Stomach (tissue), 9 donors: ENCODE results near the gene ARF1. TPM values are rescaled to one million over a fixed set of nuclear protein-coding genes. Genes with fewer than 3 reads are reported as not detected.

Experiments used
- DNase-seq, 2 donors: peaks; one replicate each; pipeline versions ENCODE4 v3.0.0 to v3.0.0-alpha.2; 2013 to 2019
- H3K27ac ChIP-seq, 5 donors: fragments of 200-600 bp in 4 of 5; sonication (generic) in 4 of 5; one replicate each; pipeline ENCODE4 v1.5.1; 2013 to 2019; ENCODE audit warnings: mild to moderate bottlenecking in 1 of 5, moderate library complexity in 1 of 5
- H3K27me3 ChIP-seq, 3 donors: fragments of 200-600 bp; sonication (generic); one replicate each; pipeline ENCODE4 v1.5.1; 2017 to 2019; ENCODE audit warnings: mixed run types in 1 of 3
- H3K36me3 ChIP-seq, 4 donors: fragments of 200-600 bp; sonication (generic); 1 replicate in 3 of 4; 2 replicates in 1 of 4; pipeline ENCODE4 v1.5.1; 2016 to 2019
- H3K4me1 ChIP-seq, 4 donors: fragments of 200-600 bp; sonication (generic); one replicate each; pipeline ENCODE4 v1.5.1; 2016 to 2019
- H3K4me3 ChIP-seq, 4 donors: fragments of 200-600 bp; sonication (generic) in 3 of 4; one replicate each; pipeline ENCODE4 v1.5.1; 2016 to 2019; ENCODE audit warnings: mild to moderate bottlenecking in 1 of 4
- H3K9me3 ChIP-seq, 4 donors: fragments of 200-600 bp; sonication (generic); one replicate each; pipeline ENCODE4 v1.5.1; 2016 to 2019
- CTCF ChIP-seq, 7 experiments: fragments of 450-650 bp in 4 of 7; fragments of 200-600 bp in 3 of 7; sonication (generic) in 3 of 7; IDR thresholded peaks; one replicate each; pipeline ENCODE4 v1.5.1; 2016 to 2019; ENCODE audit warnings: antibody characterized with exemption in 7 of 7, control low read depth in 2 of 7, mild to moderate bottlenecking in 1 of 7
- EP300 ChIP-seq: sonication (generic); formaldehyde crosslinking; IDR thresholded peaks from one replicate; pipeline ENCODE4 v1.6.1; 2017; ENCODE audit warnings: antibody characterized with exemption
- POLR2A ChIP-seq, 4 donors: fragments of 450-650 bp; IDR thresholded peaks; one replicate each; pipeline ENCODE4 v1.6.1; 2016; ENCODE audit warnings: antibody characterized with exemption in 4 of 4, control low read depth in 2 of 4, mild to moderate bottlenecking in 1 of 4, moderate library complexity in 1 of 4
- POLR2AphosphoS5 ChIP-seq, 3 donors: sonication (generic); formaldehyde crosslinking; IDR thresholded peaks; one replicate each; pipeline ENCODE4 v1.6.1; 2016; ENCODE audit warnings: antibody characterized with exemption in 3 of 3
- WGBS, 5 donors: extraction: QIAGEN DNeasy Blood & Tissue Kit in 3 of 5; methylation state at CpG; one replicate each; pipeline versions ENCODE4 v1.1.5 to v1.1.7; 2013 to 2018; 5-methylcytosine and 5-hydroxymethylcytosine counted together
- intact Hi-C: fragments of 100-400 bp; cut with DNase I; formaldehyde crosslinking; loops from one replicate; pipeline ENCODE4 v1.15.1; 2023; ENCODE audit warnings: low total_unique reads
- polyA plus RNA-seq, 3 donors: library from polyadenylated mRNA; stranded (reverse); fragments of 200-250 nt; gene quantifications; one replicate each; pipeline ENCODE4 v1.2.3, GENCODE V29; 2013
- total RNA-seq, 5 donors: library from RNA; depleted of rRNA; stranded (reverse); fragments of >200 nt; gene quantifications; one replicate each; pipeline versions ENCODE4 v1.1.0 to v1.2.3, GENCODE V29; 2014 to 2016
- donor health status: healthy with polysubstance abuse.
- donor health status: Bipolar disorder and iron deficiency.
- donor health status: healthy.

Gene ARF1
- total and polyA plus RNA-seq, 8 donors = 111 to 310 (median 200) TPM

DNA sequence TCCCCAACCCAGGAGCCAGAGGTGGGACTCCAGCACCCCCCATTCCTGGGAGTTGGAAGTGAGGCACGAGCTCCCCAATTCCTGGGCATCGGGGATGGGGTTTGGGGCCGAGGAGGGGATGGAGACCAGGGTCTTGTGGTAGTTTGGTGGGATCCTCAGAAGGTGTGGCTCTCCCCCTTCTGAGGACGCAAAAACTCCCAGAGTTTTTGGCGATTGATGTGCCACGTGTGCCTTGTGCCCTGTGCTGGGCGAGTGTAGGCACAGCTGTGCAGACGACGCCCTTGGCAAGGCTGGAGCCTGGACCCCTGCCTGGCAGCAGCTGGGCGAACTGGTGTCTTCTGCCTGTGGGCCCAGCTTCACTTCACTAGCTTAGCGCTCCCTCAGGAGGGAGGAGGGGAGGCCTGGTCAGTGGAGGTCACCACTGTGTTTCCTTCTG lies 60.2 kb downstream of the ARF1 start:
- no peak for TF ChIP-seq POLR2A (IDR thresholded peaks at IDR 0.05)
- TF ChIP-seq EP300 = no peak
- TF ChIP-seq POLR2AphosphoS5 (IDR thresholded peaks at IDR 0.05) = no peak
- no peak for TF ChIP-seq CTCF (IDR thresholded peaks at IDR 0.05)
- Histone ChIP-seq H3K9me3 (no peaks in the 10 kb centered on the region), H3K27me3 (no peaks in the 10 kb centered on the region), H3K4me1 (peaks cover 38 to 74% (median 56%) of the 10 kb centered on the region in 4 donors), H3K27ac (peak overlapping the region in 3 of 5 donors; percentile 97 to 99 (median 99)), H3K4me3 (peak overlapping the region in 1 of 4 donors; percentile 97), H3K36me3 (peaks cover 17 to 30% (median 28%) of the 10 kb centered on the region in 4 donors)
- intact Hi-C loops = loop anchor here (10.0 kb wide), 1 partner anchor 48 kb away; no protein-coding TSS in a partner anchor
- DNase-seq = peak in 1 of 2 donors; percentile 24
- WGBS, 5 donors = 59 to 86% (median 68%) methylated on average over 4 to 11 of the region's 11 CpGs

- 79 to 86% (median 85%) methylated on average over 11 to 12 of the region's 12 CpGs for WGBS, 5 donors
- H3K4me1 ChIP-seq = peaks cover 43 to 83% (median 64%) of the 10 kb centered on the region in 4 donors
- intact Hi-C loops = loop anchor here (10.0 kb wide), 1 partner anchor 49 kb away; no protein-coding TSS in a partner anchor
- H3K27ac ChIP-seq = no peak overlapping the region
- no peaks in the 10 kb centered on the region for H3K27me3 ChIP-seq
- peaks cover 24 to 39% (median 37%) of the 10 kb centered on the region in 4 donors for H3K36me3 ChIP-seq
- H3K4me3 ChIP-seq = no peak overlapping the region
- no peaks in the 10 kb centered on the region for H3K9me3 ChIP-seq
- TF ChIP-seq POLR2AphosphoS5 (IDR thresholded peaks at IDR 0.05) (no peak), CTCF (IDR thresholded peaks at IDR 0.05) (no peak), POLR2A (IDR thresholded peaks at IDR 0.05) (no peak), EP300 (no peak)
- no peak for DNase-seq
These were observed 61.1 kb downstream of the ARF1 start for GRCh38 chr1:228143480-228144192.

- no peaks in the 10 kb centered on the region for H3K9me3 ChIP-seq
- H3K36me3 ChIP-seq = peaks cover 29 to 47% (median 44%) of the 10 kb centered on the region in 4 donors
- no peak overlapping the region for H3K27ac ChIP-seq
- 70 to 83% (median 76%) methylated on average over 9 to 16 of the region's 16 CpGs for WGBS, 5 donors
- peaks cover 51 to 87% (median 68%) of the 10 kb centered on the region in 4 donors for H3K4me1 ChIP-seq
- intact Hi-C loops = loop anchor here (10.0 kb wide), 1 partner anchor 50 kb away; no protein-coding TSS in a partner anchor
- DNase-seq = peak; percentile 24 to 47
- H3K4me3 ChIP-seq = no peak overlapping the region
- TF ChIP-seq CTCF (IDR thresholded peaks at IDR 0.05) (no peak), EP300 (no peak), POLR2AphosphoS5 (IDR thresholded peaks at IDR 0.05) (no peak), POLR2A (IDR thresholded peaks at IDR 0.05) (no peak)
- no peaks in the 10 kb centered on the region for H3K27me3 ChIP-seq
These were observed 61.9 kb downstream of the ARF1 start for GRCh38 chr1:228144193-228144992.

- peaks cover 29 to 48% (median 45%) of the 10 kb centered on the region in 4 donors for H3K36me3 ChIP-seq
- H3K4me3 ChIP-seq = no peak overlapping the region
- no peaks in the 10 kb centered on the region for H3K9me3 ChIP-seq
- WGBS, 5 donors = 77 to 92% (median 85%) methylated on average over 8 of the region's 8 CpGs
- intact Hi-C loops = loop anchor here (10.0 kb wide), 1 partner anchor 50 kb away; no protein-coding TSS in a partner anchor
- H3K4me1 ChIP-seq = peaks cover 56 to 92% (median 73%) of the 10 kb centered on the region in 4 donors
- H3K27me3 ChIP-seq = no peaks in the 10 kb centered on the region
- DNase-seq = no peak
- no peak overlapping the region for H3K27ac ChIP-seq
- TF ChIP-seq POLR2AphosphoS5 (IDR thresholded peaks at IDR 0.05) = no peak
- no peak for TF ChIP-seq EP300
- TF ChIP-seq POLR2A (IDR thresholded peaks at IDR 0.05) = no peak
- TF ChIP-seq CTCF (IDR thresholded peaks at IDR 0.05) = no peak
These were observed 62.5 kb downstream of the ARF1 start for GRCh38 chr1:228144993-228145343.
